Gastrocnemius medialis (tissue), 4 donors: ENCODE measurements around the gene AXIN1.

Experiments used
- CTCF ChIP-seq, 5 experiments: fragments of 450-650 bp in 3 of 5; fragments of 200-600 bp in 2 of 5; sonication (generic) in 2 of 5; IDR thresholded peaks in 4 of 5; conservative IDR thresholded peaks in 1 of 5; 1 replicate in 4 of 5; 2 replicates in 1 of 5; pipeline ENCODE4 v1.5.1; 2016 to 2019; ENCODE audit warnings: antibody characterized with exemption in 5 of 5, mild to moderate bottlenecking in 3 of 5, moderate library complexity in 3 of 5
- POLR2A ChIP-seq, 2 donors: fragments of 450-650 bp; IDR thresholded peaks; one replicate each; pipeline ENCODE4 v1.6.1; 2017; ENCODE audit warnings: antibody characterized with exemption in 2 of 2, mild to moderate bottlenecking in 2 of 2, moderate library complexity in 2 of 2

GRCh38 chr16:361341-361871 is 8.9 kb upstream of the AXIN1 start:
- TF ChIP-seq CTCF (IDR thresholded peaks at IDR 0.05 in 4 of 5, conservative IDR thresholded peaks at IDR 0.05 in 1 of 5) (no peak), POLR2A (IDR thresholded peaks at IDR 0.05) (no peak)
